Urothelium cell line (cell line): Measurements from ENCODE around the gene FAM50B.

Experiments
- DNase-seq: peaks from one replicate; pipeline ENCODE4 v3.0.0; 2011; ENCODE audit warnings: low spot score, mixed read lengths
- FAIRE-seq: peaks from 2 replicates; lab custom pipeline; 2011; peaks lifted over from hg19 to GRCh38; lab: Jason Lieb, UNC

The FAM50B gene

GRCh38 chr6:3871515-3871914 lies 22.3 kb downstream of the FAM50B start:
- FAIRE-seq, result no peak
- DNase-seq, result no peak

GRCh38 chr6:3871939-3872338 lies 22.8 kb downstream of the FAM50B start:
- no peak for DNase-seq
- no peak for FAIRE-seq

- no peak for FAIRE-seq
Measured at GRCh38 chr6:3872370-3872854, 23.2 kb downstream of the FAM50B start.

GRCh38 chr6:3873051-3873450 lies 23.9 kb downstream of the FAM50B start:
- DNase-seq, result no peak
- no peak for FAIRE-seq

More at GRCh38 chr6:3872370-3872854, 23.2 kb downstream of the FAM50B start:
- DNase-seq, result no peak

GRCh38 chr6:3874069-3874468 lies 24.9 kb downstream of the FAM50B start:
- DNase-seq (no peak), FAIRE-seq (no peak)

- no peak for FAIRE-seq
- DNase-seq, result no peak
Measured at GRCh38 chr6:3875486-3875885, 26.3 kb downstream of the FAM50B start.

GRCh38 chr6:3876101-3876500 lies 26.9 kb downstream of the FAM50B start:
- DNase-seq, result no peak
- FAIRE-seq, result no peak

- FAIRE-seq (no peak), DNase-seq (no peak)
Measured at GRCh38 chr6:3876866-3877265, 27.7 kb downstream of the FAM50B start.

GRCh38 chr6:3878048-3878666 lies 29.0 kb downstream of the FAM50B start:
- FAIRE-seq (no peak), DNase-seq (no peak)

GRCh38 chr6:3879194-3879952 lies 30.2 kb downstream of the FAM50B start:
- FAIRE-seq (no peak), DNase-seq (no peak)

- FAIRE-seq (no peak), DNase-seq (no peak)
Measured at GRCh38 chr6:3881711-3882421, 32.7 kb downstream of the FAM50B start.

- no peak for FAIRE-seq
Measured at GRCh38 chr6:3882431-3882830, 33.3 kb downstream of the FAM50B start.

GRCh38 chr6:3882866-3883265 lies 33.7 kb downstream of the FAM50B start:
- DNase-seq (no peak), FAIRE-seq (no peak)

More at GRCh38 chr6:3882431-3882830, 33.3 kb downstream of the FAM50B start:
- no peak for DNase-seq

GRCh38 chr6:3884007-3884745 lies 35.0 kb downstream of the FAM50B start:
- FAIRE-seq (no peak), DNase-seq (peak; percentile 72)

GRCh38 chr6:3885262-3886036 lies 36.3 kb downstream of the FAM50B start:
- DNase-seq (peak; percentile 37), FAIRE-seq (no peak)

- DNase-seq (no peak), FAIRE-seq (no peak)
Measured at GRCh38 chr6:3887150-3887700, 38.1 kb downstream of the FAM50B start.

- DNase-seq (no peak), FAIRE-seq (no peak)
Measured at GRCh38 chr6:3888153-3888957, 39.2 kb downstream of the FAM50B start.

- DNase-seq (no peak), FAIRE-seq (no peak)
Measured at GRCh38 chr6:3890047-3890446, 40.9 kb downstream of the FAM50B start.

- no peak for FAIRE-seq
- no peak for DNase-seq
Measured at GRCh38 chr6:3891883-3892282, 42.7 kb downstream of the FAM50B start.
